Glomerular endothelial cell (primary cell): ENCODE data around the gene GABPA. TPM values are rescaled to one million over a fixed set of nuclear protein-coding genes. Genes with fewer than 3 reads are reported as not detected.
"Not testable (repeated sequence)": the region's sequence is repeated elsewhere in the genome, so short reads cannot be mapped to it uniquely, and the experiment has no call there.

Experiments
- DNase-seq: peaks from one replicate; pipeline ENCODE4 v3.0.0-alpha.2; 2011; ENCODE audit warnings: low read depth, low spot score; ENCODE audit errors: extremely low read depth
- total RNA-seq: library from RNA; depleted of rRNA; stranded (reverse); fragments of >200 nt; gene quantifications from 2 replicates; pipeline ENCODE4 v1.2.3, GENCODE V29; 2015

The GABPA gene
- 16.1 and 19.0 TPM in 2 replicates for total RNA-seq

DNA sequence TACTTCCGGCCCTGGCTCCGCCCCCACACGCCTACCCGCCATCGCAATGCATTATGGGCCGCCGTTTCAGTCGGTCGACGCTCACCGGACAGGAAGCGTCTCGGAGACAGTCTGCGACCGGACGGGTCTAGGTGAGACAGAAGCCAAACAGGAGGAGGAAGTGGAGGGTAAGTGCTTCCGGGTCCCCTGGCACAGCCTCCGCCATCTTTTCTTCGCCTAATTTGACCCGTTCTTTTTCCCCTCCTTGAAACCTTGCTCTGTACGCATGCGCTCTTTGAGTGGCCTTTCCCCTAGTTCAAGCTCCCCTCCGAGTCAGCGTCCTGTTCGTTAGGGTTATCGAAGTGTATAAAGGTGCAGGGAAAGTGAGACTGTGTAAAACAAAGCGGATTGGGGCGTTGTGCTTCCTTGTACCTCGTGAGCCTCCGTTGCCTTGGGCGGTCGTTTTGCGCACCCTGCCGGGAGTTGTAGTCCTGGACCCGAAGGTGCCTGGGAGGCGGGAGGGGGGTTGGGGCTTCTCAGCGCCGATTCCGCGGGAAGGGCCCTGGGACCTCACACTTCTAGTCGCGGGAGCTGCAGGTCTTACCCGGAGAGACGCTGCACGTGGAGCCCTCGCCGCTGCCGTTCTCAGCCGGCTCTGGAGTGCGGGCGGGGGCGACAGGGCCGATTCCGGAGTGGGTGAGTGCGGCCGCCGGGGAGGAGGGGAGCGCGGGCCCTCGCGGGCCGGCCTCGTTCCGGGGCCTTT is at the start of gene GABPA, which contains the start of gene ATP5PF:
Gene GABPA (plus strand): TSS at position 69 of the 742 bp plus-strand sequence. CDS start 6,627 bp downstream, outside the sequence.
Gene ATP5PF (minus strand): TSS at position 1 of the 742 bp plus-strand sequence. CDS start 5,110 bp downstream, outside the sequence.
- peak; percentile 97 for DNase-seq

DNA sequence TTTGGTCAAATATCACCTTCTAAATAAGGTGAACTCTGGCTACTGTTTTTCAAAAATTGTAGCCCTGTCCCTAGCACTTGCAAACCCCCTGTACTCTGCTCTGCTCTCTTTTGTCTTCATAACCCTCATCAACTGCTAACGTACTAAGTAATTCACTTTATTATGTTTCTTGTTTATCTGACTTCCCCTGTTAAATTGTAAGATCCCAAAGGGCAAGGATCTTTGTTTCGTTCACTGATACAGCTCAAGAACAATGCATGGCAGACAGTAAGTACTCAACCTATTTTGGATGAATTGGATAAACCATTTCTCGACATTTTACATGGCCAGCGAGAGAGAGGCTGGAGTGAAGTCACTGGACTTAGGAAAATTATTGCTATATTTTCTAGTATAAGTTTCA is 47.0 kb upstream of the GABPA start:
- no peak for DNase-seq

GRCh38 chr21:25688275-25689155 is 46.3 kb upstream of the GABPA start:
- DNase-seq = peak; percentile 20

- DNase-seq = no peak
These were observed 45.5 kb upstream of the GABPA start for GRCh38 chr21:25689226-25689625.

- DNase-seq = no peak
These were observed 42.8 kb upstream of the GABPA start for GRCh38 chr21:25691976-25692375.

DNA sequence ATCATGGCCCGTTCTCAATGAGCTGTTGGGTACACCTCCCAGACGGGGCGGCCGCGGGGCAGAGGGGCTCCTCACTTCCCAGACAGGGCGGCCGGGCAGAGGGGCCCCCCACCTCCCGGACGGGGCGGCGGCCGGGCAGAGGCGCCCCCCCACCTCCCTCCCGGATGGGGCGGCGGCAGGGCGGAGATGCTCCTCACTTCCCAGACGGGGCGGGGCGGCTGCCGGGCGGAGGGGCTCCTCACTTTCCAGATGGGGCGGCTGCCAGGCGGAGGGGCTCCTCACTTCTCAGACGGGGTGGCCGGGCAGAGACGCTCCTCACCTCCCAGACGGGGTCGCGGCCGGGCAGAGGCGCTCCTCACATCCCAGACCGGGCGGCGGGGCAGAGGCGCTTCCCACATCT is 39.3 kb upstream of the GABPA start:
- not testable (repeated sequence) for DNase-seq

- no peak for DNase-seq
These were observed 34.0 kb upstream of the GABPA start for GRCh38 chr21:25700741-25701140.

DNA sequence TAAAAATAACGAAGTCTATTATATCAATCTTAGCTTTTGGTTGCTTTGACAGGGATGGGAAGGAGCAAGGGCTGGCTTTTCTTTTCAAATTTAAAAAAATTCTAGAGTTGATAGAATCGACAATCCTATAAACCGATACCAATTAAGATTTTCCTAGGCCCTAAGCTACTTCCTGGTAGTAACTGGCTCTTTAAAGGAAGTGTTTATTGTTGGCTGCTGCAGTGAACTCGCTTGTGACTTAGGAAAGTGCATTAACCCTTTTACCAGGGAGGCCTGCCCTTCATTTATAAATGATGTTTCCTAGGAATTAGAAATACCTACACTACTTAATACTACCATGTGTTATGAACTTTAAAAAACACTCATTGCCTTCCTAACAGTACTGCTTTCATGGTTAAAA is 33.2 kb upstream of the GABPA start:
- no peak for DNase-seq

GRCh38 chr21:25708467-25709065 is 26.2 kb upstream of the GABPA start:
- DNase-seq = peak; percentile 9

DNA sequence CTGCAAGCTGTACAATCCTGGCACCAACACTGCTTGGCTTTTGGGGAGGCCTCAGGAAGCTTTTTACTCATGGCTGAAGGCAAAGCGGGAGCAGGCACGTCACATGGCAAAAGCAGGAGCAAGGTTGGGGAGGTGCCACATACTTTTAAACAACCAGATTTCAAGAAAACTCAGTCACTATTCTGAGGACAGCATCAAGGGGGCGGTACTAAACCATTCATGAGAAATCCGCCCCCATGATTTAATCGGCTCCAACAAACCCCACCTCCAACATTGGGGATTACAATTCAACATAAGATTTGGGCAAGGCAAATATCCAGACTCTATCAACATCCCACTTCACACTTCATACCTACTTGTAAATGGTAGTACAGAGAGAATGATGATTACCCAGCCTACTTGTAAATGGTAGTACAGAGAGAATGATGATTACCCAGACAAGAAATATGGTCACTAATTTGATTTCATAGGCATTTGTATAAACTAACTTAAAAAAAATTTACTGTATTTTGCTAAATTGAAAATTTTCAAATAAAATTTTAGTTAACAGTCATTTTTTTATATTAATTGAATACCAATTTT is 25.0 kb upstream of the GABPA start:
- DNase-seq = no peak

GRCh38 chr21:25710550-25710949 is 24.2 kb upstream of the GABPA start:
- DNase-seq = no peak

DNA sequence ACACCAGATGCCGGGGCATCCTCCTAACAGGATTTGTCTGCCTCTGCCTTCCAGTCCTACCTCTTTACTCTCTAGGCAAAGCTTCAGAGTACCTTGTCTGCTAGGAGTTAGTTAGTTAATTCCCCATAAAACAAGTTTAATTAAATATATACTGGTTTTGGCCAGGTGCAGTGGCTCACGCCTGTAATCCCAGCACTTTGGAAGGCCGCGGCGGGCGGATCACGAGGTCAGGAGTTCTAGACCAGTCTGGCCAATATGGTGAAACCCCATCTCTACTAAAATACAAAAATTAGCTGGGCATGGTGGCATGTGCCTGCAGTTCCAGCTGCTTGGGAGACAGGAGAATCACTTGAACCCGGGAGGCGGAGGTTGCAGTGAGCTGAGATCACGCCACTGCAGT is 20.7 kb upstream of the GABPA start:
- DNase-seq = not testable (repeated sequence)

DNA sequence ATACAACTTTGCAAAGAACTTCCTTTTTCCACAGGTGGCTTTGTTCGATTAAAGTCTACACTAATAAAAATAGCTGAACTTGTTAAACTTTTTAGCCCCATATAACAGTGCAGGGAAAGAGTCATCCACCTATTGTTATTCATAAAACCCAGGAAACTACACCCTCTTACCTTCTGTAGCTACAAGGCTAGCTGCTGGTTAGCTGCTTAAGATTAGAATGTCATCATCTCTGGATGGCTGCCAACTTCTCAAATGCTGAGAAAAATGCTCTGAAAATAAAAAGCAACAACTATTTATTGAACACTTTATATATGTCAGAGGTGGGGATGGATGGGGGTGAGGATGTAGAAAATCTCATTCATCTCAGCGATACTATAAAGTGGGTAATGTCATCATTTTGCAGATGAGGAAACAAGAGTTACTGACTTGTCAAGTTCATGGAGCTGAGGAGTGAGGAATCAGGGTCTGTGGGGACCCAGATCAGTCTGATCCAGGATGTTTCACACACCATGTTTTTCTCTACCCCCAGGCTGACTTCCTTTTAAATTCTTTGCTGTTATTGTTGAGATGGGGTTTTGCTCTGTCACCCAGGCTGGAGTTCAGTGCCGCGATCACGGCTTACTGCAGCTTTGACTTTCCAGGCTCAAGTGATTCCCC is 17.2 kb upstream of the GABPA start:
- DNase-seq = no peak

DNA sequence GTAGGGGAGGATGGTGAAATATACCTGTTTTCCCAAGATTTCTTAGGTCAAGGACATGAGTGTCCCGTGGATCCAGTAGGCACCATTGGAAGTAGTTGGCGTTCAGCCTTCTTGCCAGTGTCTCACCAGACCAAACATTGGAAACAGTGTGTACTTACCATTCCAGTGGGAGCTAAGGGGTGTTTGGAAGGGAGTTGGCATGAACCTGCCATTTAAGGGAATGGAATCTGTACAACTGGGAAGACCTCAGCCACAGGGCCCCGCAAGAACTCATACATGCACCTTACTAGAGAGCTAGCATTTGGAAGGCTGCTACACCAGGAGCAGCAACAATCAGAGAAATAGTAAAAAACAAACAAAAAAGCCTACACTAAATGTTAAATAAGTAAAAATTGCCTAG is 12.8 kb upstream of the GABPA start:
- no peak for DNase-seq

GRCh38 chr21:25722631-25723030 is 12.1 kb upstream of the GABPA start:
- no peak for DNase-seq

- DNase-seq = no peak
These were observed 2.5 kb upstream of the GABPA start for GRCh38 chr21:25732091-25732760.

- no peak for DNase-seq
These were observed 716 bp upstream of the GABPA start for GRCh38 chr21:25733859-25734653.

- no peak for DNase-seq
These were observed 193 bp upstream of the GABPA start for GRCh38 chr21:25734654-25734903.
